Spleen (tissue), 11 donors: ENCODE results near the gene KRTAP10-8. TPM values are rescaled to one million over a fixed set of nuclear protein-coding genes. Genes with fewer than 3 reads are reported as not detected.

Source experiments
- DNase-seq: peaks from one replicate; pipeline ENCODE4 v3.0.0-alpha.2; 2020
- H3K27ac ChIP-seq, 8 donors: fragments of 200-600 bp; sonication (generic) in 7 of 8; 1 replicate in 4 of 8; 2 replicates in 4 of 8; pipeline versions ENCODE4 v1.5.0 to v1.8.0; 2016 to 2021; ENCODE audit warnings: inconsistent platforms in 4 of 8, mild to moderate bottlenecking in 4 of 8, moderate library complexity in 1 of 8
- H3K27me3 ChIP-seq, 7 donors: fragments of 200-600 bp; sonication (generic) in 6 of 7; replicated peaks in 1 of 7; 1 replicate in 4 of 7; 2 replicates in 3 of 7; pipeline versions ENCODE4 v1.5.0 to v1.8.0; 2016 to 2021; ENCODE audit warnings: inconsistent platforms in 3 of 7, mild to moderate bottlenecking in 1 of 7
- H3K36me3 ChIP-seq, 6 donors: fragments of 200-600 bp; sonication (generic) in 5 of 6; 1 replicate in 4 of 6; 2 replicates in 2 of 6; pipeline versions ENCODE4 v1.5.0 to v1.8.0; 2016 to 2021; ENCODE audit warnings: inconsistent platforms in 2 of 6
- H3K4me1 ChIP-seq, 6 donors: fragments of 200-600 bp; sonication (generic) in 5 of 6; 1 replicate in 3 of 6; 2 replicates in 3 of 6; pipeline versions ENCODE4 v1.5.0 to v1.8.0; 2016 to 2021; ENCODE audit warnings: inconsistent platforms in 3 of 6
- H3K4me3 ChIP-seq, 8 donors: fragments of 200-600 bp; sonication (generic) in 7 of 8; 1 replicate in 4 of 8; 2 replicates in 4 of 8; pipeline versions ENCODE4 v1.5.0 to v1.8.0; 2016 to 2021; ENCODE audit warnings: inconsistent platforms in 4 of 8, mild to moderate bottlenecking in 4 of 8, moderate library complexity in 2 of 8
- H3K9me3 ChIP-seq, 8 donors: fragments of 200-600 bp; sonication (generic) in 7 of 8; 1 replicate in 4 of 8; 2 replicates in 4 of 8; pipeline versions ENCODE4 v1.5.0 to v1.8.0; 2016 to 2021; ENCODE audit warnings: inconsistent platforms in 4 of 8
- CTCF ChIP-seq, 11 experiments: fragments of 200-600 bp in 7 of 11; fragments of 450-650 bp in 4 of 11; sonication (generic) in 4 of 11; IDR thresholded peaks in 8 of 11; conservative IDR thresholded peaks in 3 of 11; 1 replicate in 7 of 11; 2 replicates in 4 of 11; pipeline versions ENCODE4 v1.4.0 to v1.8.0; 2016 to 2021; ENCODE audit warnings: antibody characterized with exemption in 11 of 11, inconsistent platforms in 4 of 11, mild to moderate bottlenecking in 1 of 11
- POLR2A ChIP-seq, 3 donors: fragments of 450-650 bp; IDR thresholded peaks; one replicate each; pipeline ENCODE4 v1.5.1; 2017; ENCODE audit warnings: antibody characterized with exemption in 3 of 3, mild to moderate bottlenecking in 1 of 3
- POLR2AphosphoS5 ChIP-seq, 3 donors: sonication (generic); formaldehyde crosslinking; IDR thresholded peaks; one replicate each; pipeline ENCODE4 v1.5.1; 2017; ENCODE audit warnings: antibody characterized with exemption in 3 of 3
- WGBS, 5 donors: extraction: QIAGEN DNeasy Blood & Tissue Kit in 3 of 5; methylation state at CpG; one replicate each; pipeline versions ENCODE4 v1.1.5 to v1.1.7; 2013 to 2018; 5-methylcytosine and 5-hydroxymethylcytosine counted together
- intact Hi-C: fragments of 100-400 bp; cut with DNase I; formaldehyde crosslinking; loops from one replicate; pipeline ENCODE4 v1.15.0; 2023; ENCODE audit warnings: low total_unique reads
- polyA plus RNA-seq, 3 donors: library from polyadenylated mRNA; stranded (reverse); fragments of 200-250 nt; gene quantifications; one replicate each; pipeline ENCODE4 v1.2.1, GENCODE V29; 2013
- total RNA-seq, 7 donors: library from RNA; depleted of rRNA in 3 of 7; stranded (reverse); fragments of >200 nt in 3 of 7; fragmentation: NEBNext Ultra II Directional in 4 of 7; extraction: Animal tissue kit (Norgen Biotek cat#: 25700) in 4 of 7; gene quantifications; one replicate each; pipeline versions ENCODE4 v1.1.0 to v1.2.1, GENCODE V29; 2016 to 2021
- donor health status: healthy with polysubstance abuse.
- donor health status: DM: no; HTN: no; CAD: no; lungs with moderate emphysema.
- donor health status: DM: no; HTN: no; CAD: no.
- donor health status: Bipolar disorder and iron deficiency.
- donor health status: healthy.
- donor health status: DM: no; HTN: no; CAD: no.
- donor health status: DM: yes; HTN: yes; CAD: no.

The KRTAP10-8 gene
- total and polyA plus RNA-seq, 10 donors: not detected

GRCh38 chr21:44567481-44568171 lies 44.3 kb upstream of the KRTAP10-8 start:
- Histone ChIP-seq H3K36me3 (no peaks in the 10 kb centered on the region), H3K27ac (no peak overlapping the region), H3K4me1 (peaks cover 0 to 24% (median 3%) of the 10 kb centered on the region in 6 donors), H3K4me3 (no peak overlapping the region), H3K27me3 (peaks cover 0 to 12% (median 0%) of the 10 kb centered on the region in 7 donors), H3K9me3 (peaks cover 3 to 23% (median 18%) of the 10 kb centered on the region in 8 donors)
- TF ChIP-seq POLR2AphosphoS5 (IDR thresholded peaks at IDR 0.05) (no peak), POLR2A (IDR thresholded peaks at IDR 0.05) (no peak), CTCF (IDR thresholded peaks at IDR 0.05 in 8 of 11, conservative IDR thresholded peaks at IDR 0.05 in 3 of 11) (no peak)
- DNase-seq: peak; percentile 50
- 91 to 94% (median 92%) methylated on average over 18 of the region's 18 CpGs for WGBS, 5 donors
- intact Hi-C loops: no loop called here

- Histone ChIP-seq H3K4me1 (peaks cover 0 to 24% (median 3%) of the 10 kb centered on the region in 6 donors), H3K9me3 (peaks cover 0 to 17% (median 12%) of the 10 kb centered on the region in 8 donors), H3K4me3 (no peak overlapping the region), H3K27me3 (peaks cover 0 to 15% (median 0%) of the 10 kb centered on the region in 7 donors), H3K36me3 (no peaks in the 10 kb centered on the region), H3K27ac (no peak overlapping the region)
- intact Hi-C loops: no loop called here
- DNase-seq: peak; percentile 59
- WGBS, 5 donors: 73 to 83% (median 79%) methylated on average over 7 to 12 of the region's 12 CpGs
- no peak for TF ChIP-seq CTCF (IDR thresholded peaks at IDR 0.05 in 8 of 11, conservative IDR thresholded peaks at IDR 0.05 in 3 of 11)
- no peak for TF ChIP-seq POLR2AphosphoS5 (IDR thresholded peaks at IDR 0.05)
- no peak for TF ChIP-seq POLR2A (IDR thresholded peaks at IDR 0.05)
These were observed 43.6 kb upstream of the KRTAP10-8 start for GRCh38 chr21:44568261-44568660.

GRCh38 chr21:44568667-44569556 lies 43.0 kb upstream of the KRTAP10-8 start:
- Histone ChIP-seq H3K4me1 (peaks cover 0 to 24% (median 3%) of the 10 kb centered on the region in 6 donors), H3K27ac (no peak overlapping the region), H3K27me3 (peaks cover 0 to 19% (median 0%) of the 10 kb centered on the region in 7 donors), H3K4me3 (no peak overlapping the region), H3K36me3 (no peaks in the 10 kb centered on the region), H3K9me3 (peaks cover 0 to 11% (median 6%) of the 10 kb centered on the region in 8 donors)
- no peak for TF ChIP-seq POLR2AphosphoS5 (IDR thresholded peaks at IDR 0.05)
- no peak for TF ChIP-seq POLR2A (IDR thresholded peaks at IDR 0.05)
- TF ChIP-seq CTCF (IDR thresholded peaks at IDR 0.05 in 8 of 11, conservative IDR thresholded peaks at IDR 0.05 in 3 of 11): no peak
- WGBS, 5 donors: 77 to 81% (median 78%) methylated on average over 21 to 27 of the region's 27 CpGs
- DNase-seq: peak; percentile 47
- intact Hi-C loops: no loop called here
